Measurements from ENCODE around the gene RPL39L.

DNA sequence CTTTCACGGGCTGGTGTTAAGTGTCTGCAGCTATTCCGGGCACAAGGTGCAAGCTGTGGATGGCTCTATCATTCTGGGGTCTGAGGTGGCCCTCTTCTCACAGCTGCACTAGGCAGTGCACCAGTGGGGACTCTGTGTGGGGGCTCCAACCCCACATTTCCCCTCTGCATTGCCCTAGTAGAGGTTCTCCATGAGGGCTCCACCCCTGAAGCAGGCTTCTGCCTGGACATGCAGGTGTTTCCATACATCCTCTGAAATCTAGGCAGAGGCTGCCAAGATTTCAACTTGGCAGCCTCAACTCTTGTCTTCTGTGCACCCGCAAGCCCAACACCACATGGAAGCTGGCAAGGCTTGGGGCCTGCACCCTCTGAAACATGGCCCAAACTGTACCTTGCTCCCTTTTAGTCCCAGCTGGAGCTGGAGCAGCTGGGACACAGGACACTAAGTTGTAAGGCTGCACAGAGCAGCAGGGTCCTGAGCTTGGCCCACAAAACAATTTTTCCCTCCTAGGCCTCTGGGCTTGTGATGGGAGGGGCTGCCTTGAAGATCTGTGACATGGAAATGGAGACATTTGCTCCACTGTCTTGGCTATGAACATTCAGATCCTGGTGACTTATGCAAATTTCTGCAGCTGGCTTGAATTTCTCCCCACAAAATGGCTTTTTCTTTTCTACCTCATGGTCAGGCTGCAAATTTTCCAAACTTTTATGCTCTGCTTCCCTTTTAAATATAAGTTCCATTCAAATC is 6.0 kb upstream of the RPL39L start:
- TF ChIP-seq YY1 (IDR thresholded peaks at IDR 0.05; ENCODE audit: insufficient read depth, insufficient read length): no peak
- no peak for TF ChIP-seq SUZ12 (IDR thresholded peaks at IDR 0.05; ENCODE audit: extremely low read depth, insufficient read depth, insufficient read length)
- TF ChIP-seq ZNF274 (IDR thresholded peaks at IDR 0.05; ENCODE audit: low read depth, low read length): no peak
